ENCODE results near the gene HLA-F. TPM values are rescaled to one million over a fixed set of nuclear protein-coding genes. Genes with fewer than 3 reads are reported as not detected.

The HLA-F gene
- 100 to 1,000 TPM; 156 to 226 TPM for total RNA-seq

GRCh38 chr6:29723262-29723665 lies at the start of gene HLA-F:
HLA-F (plus strand) TSS chr6:29723434; CDS start chr6:29723464, 30 bp downstream.

DNA sequence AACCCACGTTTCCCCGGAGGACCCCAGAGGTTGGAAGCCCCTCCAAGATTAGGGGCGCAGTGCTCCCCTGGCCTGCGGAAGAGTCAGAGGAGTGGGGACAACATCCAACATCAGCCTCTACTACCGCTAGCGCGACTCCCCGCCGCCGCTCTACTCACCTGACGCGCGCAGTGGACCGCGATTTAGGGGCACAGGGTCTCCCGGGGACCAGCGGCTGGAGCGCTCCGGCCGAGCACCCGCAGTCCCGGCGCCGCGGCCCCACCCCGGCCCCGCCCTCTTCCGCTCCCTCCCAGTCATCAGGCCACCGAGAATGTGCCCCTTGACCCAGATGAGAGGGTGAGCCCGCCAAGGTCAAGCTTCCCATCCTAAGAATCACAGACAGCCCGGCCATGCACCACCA lies 42.3 kb upstream of the HLA-F start, which contains the start of gene ZFP57:
Gene ZFP57 (minus strand): TSS at position 249 of the 400 bp plus-strand sequence. CDS start 4,149 bp downstream, outside the sequence.

Small RNAs within 50 kb of the gene (small RNA-seq; reads per million reads assigned to genes)
- gene AL645939.2 (0 reads per million in 2 donors), gene AL645939.3 (0 reads per million in 2 donors), gene AL645939.4 (0 reads per million in 2 donors), gene RF00019 (0 reads per million in 2 donors)

Other genes starting within 250 kb of the HLA-F start
- gene MAS1L, start 235.5 kb upstream of the HLA-F start, total RNA-seq = not detected
- gene UBD, start 163.7 kb upstream of the HLA-F start, total RNA-seq = 10 to 100 TPM in 1 of 2 donors, not detected in 1; 48.2 TPM
- not detected for gene OR2H2, start 138.3 kb upstream of the HLA-F start, total RNA-seq
- gene GABBR1, start 90.3 kb upstream of the HLA-F start, total RNA-seq = 1 to 10 TPM; 6.5 to 8.3 TPM
- not detected for gene MOG, start 66.3 kb upstream of the HLA-F start, total RNA-seq
- 1 to 10 TPM in 1 of 2 donors, not detected in 1; 1.3 TPM for gene ZFP57, start 42.3 kb upstream of the HLA-F start, total RNA-seq
- gene HLA-G, start 104.4 kb downstream of the HLA-F start, total RNA-seq = 1 to 10 TPM; 1.0 to 9.7 TPM
- gene HLA-A, start 219.1 kb downstream of the HLA-F start, total RNA-seq = 1,000 to 10,000 TPM in 1 of 2 donors, 100 to 1,000 TPM in 1; 555 to 1,080 TPM